ENCODE data around the gene TSPAN14.

GRCh38 chr10:80457554-80458262 lies 3.6 kb downstream of the TSPAN14 start:
- TF ChIP-seq POLR2AphosphoS5 (IDR thresholded peaks at IDR 0.05; ENCODE audit: borderline replicate concordance, low read depth, low read length), result no peak
- no peak for TF ChIP-seq EZH2 (IDR thresholded peaks at IDR 0.05)

Measured in SK-N-MC (cell line).